ENCODE results near the gene SRC.

Gene SRC

GRCh38 chr20:37442547-37442946, 96.6 kb downstream of the SRC start:
- H3K4me1 ChIP-seq (ENCODE audit: control insufficient read depth in 1 of 2, insufficient read depth in 1 of 2, low read depth in 1 of 2, low read length in 1 of 2) = no peaks in the 10 kb centered on the region
- H3K9me3 ChIP-seq = no peaks in the 10 kb centered on the region
- H3K36me3 ChIP-seq = no peaks in the 10 kb centered on the region
- H3K4me3 ChIP-seq (ENCODE audit: low read depth in 1 of 2, low read length in 1 of 2) = no peak overlapping the region
- TF ChIP-seq, protein P1, sequence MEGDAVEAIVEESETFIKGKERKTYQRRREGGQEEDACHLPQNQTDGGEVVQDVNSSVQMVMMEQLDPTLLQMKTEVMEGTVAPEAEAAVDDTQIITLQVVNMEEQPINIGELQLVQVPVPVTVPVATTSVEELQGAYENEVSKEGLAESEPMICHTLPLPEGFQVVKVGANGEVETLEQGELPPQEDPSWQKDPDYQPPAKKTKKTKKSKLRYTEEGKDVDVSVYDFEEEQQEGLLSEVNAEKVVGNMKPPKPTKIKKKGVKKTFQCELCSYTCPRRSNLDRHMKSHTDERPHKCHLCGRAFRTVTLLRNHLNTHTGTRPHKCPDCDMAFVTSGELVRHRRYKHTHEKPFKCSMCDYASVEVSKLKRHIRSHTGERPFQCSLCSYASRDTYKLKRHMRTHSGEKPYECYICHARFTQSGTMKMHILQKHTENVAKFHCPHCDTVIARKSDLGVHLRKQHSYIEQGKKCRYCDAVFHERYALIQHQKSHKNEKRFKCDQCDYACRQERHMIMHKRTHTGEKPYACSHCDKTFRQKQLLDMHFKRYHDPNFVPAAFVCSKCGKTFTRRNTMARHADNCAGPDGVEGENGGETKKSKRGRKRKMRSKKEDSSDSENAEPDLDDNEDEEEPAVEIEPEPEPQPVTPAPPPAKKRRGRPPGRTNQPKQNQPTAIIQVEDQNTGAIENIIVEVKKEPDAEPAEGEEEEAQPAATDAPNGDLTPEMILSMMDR (IDR thresholded peaks at IDR 0.05) = no peak
- H3K27ac ChIP-seq = no peak overlapping the region
- no peaks in the 10 kb centered on the region for H3K27me3 ChIP-seq

DNA sequence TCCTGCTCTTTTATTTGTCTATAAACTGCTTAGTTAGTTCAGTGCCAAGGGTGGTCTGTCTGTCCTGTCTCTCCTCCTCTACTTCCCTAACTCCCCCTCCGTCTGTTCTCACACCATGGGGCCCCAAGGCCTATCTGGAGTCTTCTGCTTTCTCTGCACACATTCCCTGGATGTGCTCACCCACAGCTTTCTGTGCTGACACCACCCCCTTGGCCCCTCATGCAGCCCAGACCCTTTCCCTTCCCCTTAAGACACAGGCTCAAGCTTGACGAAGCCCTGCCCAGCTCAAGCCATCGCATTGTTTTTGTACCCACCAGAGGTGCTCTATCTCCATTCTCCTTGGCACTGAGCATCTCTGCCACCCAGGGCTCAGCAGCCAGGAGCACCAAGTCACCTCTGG, 97.0 kb downstream of the SRC start:
- Histone ChIP-seq H3K36me3 (no peaks in the 10 kb centered on the region), H3K9me3 (no peaks in the 10 kb centered on the region), H3K27ac (no peak overlapping the region), H3K27me3 (no peaks in the 10 kb centered on the region), H3K4me3 (ENCODE audit: low read depth in 1 of 2, low read length in 1 of 2) (no peak overlapping the region), H3K4me1 (ENCODE audit: control insufficient read depth in 1 of 2, insufficient read depth in 1 of 2, low read depth in 1 of 2, low read length in 1 of 2) (no peaks in the 10 kb centered on the region)
- TF ChIP-seq, protein P1 (IDR thresholded peaks at IDR 0.05) = no peak

GRCh38 chr20:37443596-37443995, 97.7 kb downstream of the SRC start:
- no peak overlapping the region for H3K27ac ChIP-seq
- no peaks in the 10 kb centered on the region for H3K27me3 ChIP-seq
- H3K4me3 ChIP-seq (ENCODE audit: low read depth in 1 of 2, low read length in 1 of 2) = no peak overlapping the region
- TF ChIP-seq, protein P1 (IDR thresholded peaks at IDR 0.05) = no peak
- H3K4me1 ChIP-seq (ENCODE audit: control insufficient read depth in 1 of 2, insufficient read depth in 1 of 2, low read depth in 1 of 2, low read length in 1 of 2) = no peaks in the 10 kb centered on the region
- no peaks in the 10 kb centered on the region for H3K9me3 ChIP-seq
- H3K36me3 ChIP-seq = no peaks in the 10 kb centered on the region

- no peaks in the 10 kb centered on the region for H3K9me3 ChIP-seq
- no peaks in the 10 kb centered on the region for H3K36me3 ChIP-seq
- no peaks in the 10 kb centered on the region for H3K27me3 ChIP-seq
- TF ChIP-seq, protein P1 (IDR thresholded peaks at IDR 0.05) = no peak
- H3K4me1 ChIP-seq (ENCODE audit: control insufficient read depth in 1 of 2, insufficient read depth in 1 of 2, low read depth in 1 of 2, low read length in 1 of 2) = no peaks in the 10 kb centered on the region
- H3K4me3 ChIP-seq (ENCODE audit: low read depth in 1 of 2, low read length in 1 of 2) = no peak overlapping the region
- no peak overlapping the region for H3K27ac ChIP-seq
Observed at GRCh38 chr20:37445041-37445440, 99.1 kb downstream of the SRC start.

DNA sequence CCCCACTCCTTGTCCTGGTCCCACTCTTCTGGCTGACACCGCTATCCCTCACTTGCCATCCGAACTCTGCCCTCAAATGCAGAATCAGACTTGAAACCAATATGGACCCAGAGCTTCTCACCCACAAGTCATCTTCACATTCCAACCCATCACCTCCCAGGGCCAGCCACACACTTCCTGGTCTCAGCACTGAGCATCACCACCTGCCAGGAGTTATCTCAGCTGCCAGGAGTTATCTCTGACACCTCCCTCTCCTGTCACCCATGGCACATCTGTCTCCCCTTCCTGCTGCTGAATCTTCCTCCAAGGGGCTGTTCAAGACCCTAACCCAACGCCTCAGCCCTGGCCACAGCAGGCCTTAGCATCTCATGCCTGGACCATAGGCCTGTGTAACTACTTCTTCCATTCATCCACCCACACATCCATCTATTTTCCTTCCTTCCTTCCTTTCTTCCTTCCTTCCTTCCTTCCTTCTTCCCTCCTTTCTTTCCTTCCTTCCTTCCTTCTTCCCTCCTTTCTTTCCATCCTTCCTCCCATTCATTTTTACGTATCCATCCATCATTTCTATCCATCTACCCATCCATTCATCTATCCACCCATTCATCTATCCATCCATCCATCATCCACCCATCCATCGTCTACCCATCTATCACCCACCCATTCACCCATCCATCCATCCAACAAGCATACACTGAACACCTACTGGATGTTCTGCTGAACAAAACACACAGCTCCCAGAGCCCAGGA, 100.5 kb downstream of the SRC start:
- TF ChIP-seq, protein P1 (IDR thresholded peaks at IDR 0.05) = no peak
- Histone ChIP-seq H3K27ac (no peak overlapping the region), H3K4me1 (ENCODE audit: control insufficient read depth in 1 of 2, insufficient read depth in 1 of 2, low read depth in 1 of 2, low read length in 1 of 2) (no peaks in the 10 kb centered on the region), H3K36me3 (no peaks in the 10 kb centered on the region), H3K9me3 (no peaks in the 10 kb centered on the region), H3K4me3 (ENCODE audit: low read depth in 1 of 2, low read length in 1 of 2) (no peak overlapping the region), H3K27me3 (no peaks in the 10 kb centered on the region)
